OCI-LY7 (cell line): ENCODE measurements around the gene VMO1.

Experiments
- CTCF ChIP-seq: fragments of 200-600 bp; sonication (generic); conservative IDR thresholded peaks from 2 replicates; pipeline ENCODE4 v1.5.1; 2014; ENCODE audit warnings: mild to moderate bottlenecking, antibody characterized with exemption, low read length, moderate library complexity, mixed read lengths
- EZH2phosphoT487 ChIP-seq: fragments of 200-600 bp; sonication (generic); IDR thresholded peaks from 2 replicates; pipeline ENCODE4 v1.6.1; 2018; ENCODE audit warnings: low read depth, borderline replicate concordance, mild to moderate bottlenecking, mixed run types, antibody characterized with exemption, low read length, moderate library complexity, mixed read lengths

DNA sequence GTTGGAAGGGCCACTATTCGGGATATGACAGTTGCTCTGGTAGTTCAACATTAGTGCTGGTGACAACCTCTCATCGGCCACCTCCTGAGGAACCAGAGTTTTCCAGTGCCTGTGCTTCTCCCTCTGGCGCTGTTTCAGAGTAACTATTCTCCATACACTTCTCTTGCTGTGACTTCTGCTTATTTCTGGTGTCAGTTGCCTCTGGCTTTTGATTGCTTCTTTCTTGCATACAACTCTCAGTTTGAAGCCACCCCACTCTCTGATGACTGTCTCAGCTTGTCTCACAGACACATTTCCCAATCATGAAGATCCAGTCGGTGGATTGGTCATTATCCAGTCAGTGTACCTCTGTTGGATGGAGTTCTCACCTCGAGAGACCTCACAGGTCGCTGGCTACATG, 17.9 kb downstream of the VMO1 start:
- TF ChIP-seq CTCF (no peak), EZH2phosphoT487 (no peak)
